Measurements from ENCODE around the gene MXRA8.

Gene MXRA8

DNA sequence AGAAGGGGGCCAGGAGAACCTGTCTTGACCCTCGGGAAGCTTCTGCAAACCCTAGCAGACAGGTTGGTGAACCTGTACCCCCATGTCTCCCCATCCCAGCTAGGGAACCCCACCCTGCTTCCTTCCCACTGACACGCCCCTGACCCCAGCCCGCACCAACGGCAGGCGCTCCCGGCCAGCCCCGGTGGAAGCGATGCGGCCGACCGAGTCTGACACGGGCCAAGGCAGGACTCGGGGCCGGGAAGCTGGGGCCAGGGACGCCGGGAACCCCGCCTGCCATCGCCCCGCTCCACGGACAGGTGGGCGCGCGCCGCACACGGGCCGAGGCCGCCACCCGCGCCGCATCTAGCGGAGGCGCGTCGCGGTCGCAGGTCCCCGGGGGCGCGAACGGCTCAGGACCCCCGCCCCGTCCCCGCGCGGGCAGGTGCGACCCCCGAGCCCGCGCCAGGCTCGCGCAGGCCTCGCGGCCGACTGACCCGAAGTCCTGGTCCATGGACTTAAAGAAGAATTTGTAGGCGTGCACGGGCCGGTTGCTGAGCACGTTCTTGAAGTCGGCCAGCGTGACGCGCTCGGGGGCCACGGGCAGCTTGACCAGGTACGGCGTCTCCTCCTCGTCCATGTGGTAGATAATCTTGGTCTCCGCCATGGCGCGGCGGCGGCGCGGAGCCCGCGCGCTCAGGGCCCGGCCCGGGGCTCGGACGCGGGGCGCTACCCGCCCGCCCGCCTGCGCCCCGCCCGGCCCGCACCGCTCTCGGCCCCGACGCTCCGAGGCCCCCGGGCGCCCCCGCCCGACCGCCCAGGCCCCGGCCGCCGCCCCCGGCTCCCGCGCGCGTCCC, 9.7 kb downstream of the MXRA8 start:
- no peak for DNase-seq

DNA sequence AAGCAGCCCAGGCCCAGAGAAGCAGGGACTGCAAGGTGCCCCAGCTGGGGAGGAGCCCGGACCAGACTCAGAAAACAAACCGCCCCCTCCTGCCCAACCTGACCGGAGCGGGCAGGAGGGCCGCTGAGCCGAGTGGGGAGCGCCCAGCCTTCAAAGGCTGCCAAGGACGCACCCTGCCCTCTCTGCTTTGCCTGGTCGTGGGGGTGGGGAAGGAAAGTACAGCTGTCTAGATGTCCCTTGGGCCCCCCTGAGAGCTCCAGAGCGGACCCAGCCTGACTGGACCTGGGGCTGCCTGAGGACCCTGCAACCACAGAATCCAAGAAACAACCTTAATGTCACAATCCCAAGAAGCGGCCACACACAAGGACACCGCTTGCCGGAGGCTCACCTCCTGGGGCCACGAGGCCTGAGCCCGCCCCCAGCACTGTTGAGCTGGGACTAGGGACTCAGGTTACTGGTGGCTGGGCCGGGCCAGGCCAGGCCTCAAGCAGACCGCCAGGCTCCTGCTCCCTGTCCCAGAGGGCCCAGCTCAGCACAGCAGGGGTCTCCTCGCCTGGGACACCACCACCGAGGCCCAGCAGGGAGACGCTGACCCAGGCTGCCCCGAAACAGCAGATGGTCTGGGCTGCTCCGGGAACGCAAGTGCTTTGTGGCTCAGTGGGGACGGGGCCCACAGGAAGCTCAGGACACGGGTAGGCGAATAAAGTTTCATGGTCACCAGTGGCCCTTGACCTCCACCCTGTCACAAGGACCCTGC, 10.5 kb downstream of the MXRA8 start:
- no peak for DNase-seq

DNA sequence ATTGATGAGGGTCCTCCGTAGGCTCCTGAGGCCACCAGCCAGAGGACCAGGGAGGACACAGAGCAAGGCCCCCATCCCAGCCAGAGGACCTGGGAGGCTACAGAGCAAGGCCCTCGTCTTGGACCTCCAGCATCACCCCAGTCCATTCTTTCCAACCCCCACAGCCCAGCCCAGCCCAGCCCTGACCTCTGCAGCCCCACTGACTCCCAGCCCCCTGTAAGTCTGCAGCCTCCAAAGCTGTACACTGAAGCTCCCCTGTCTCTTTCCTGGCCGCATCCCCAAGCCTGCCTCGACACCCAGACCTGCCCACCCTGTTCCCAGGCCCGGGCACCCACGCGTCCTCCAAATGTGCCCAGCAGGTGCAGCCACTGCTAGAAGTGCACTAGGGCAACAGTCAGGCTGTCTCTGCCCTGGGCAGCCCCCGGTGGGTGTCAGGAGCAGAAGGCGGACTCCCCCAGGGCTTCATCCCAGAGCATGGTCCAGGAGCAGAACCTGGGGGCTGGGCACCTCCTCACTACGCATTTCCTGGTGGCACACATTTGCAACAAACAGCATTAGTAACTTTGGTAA, 11.2 kb downstream of the MXRA8 start:
- no peak for DNase-seq

DNA sequence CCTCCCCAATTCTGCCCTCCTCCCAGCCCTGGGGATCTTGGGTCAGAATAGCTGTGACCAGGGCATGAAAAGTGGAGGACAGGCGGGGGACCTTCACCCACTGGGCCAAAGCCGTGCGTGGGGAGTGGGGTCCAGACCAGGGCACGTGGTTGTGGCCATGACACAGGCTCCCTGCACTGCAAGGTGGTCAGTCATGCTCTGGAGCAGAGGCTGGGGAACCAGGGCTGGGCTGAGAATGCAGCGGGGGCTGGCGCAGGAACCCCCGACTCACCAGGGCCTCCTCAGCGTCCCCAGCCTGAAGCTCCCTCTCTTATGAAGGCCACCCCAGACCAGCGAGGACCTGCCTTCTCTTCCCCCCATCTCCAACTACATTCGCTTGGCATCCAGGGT, 11.9 kb downstream of the MXRA8 start:
- DNase-seq = no peak

GRCh38 chr1:1345860-1346500, 12.4 kb downstream of the MXRA8 start:
- DNase-seq = no peak

- no peak for DNase-seq
Measured at GRCh38 chr1:1345384-1345783, 13.0 kb downstream of the MXRA8 start.

GRCh38 chr1:1344655-1345361, 13.5 kb downstream of the MXRA8 start:
- DNase-seq = no peak

DNA sequence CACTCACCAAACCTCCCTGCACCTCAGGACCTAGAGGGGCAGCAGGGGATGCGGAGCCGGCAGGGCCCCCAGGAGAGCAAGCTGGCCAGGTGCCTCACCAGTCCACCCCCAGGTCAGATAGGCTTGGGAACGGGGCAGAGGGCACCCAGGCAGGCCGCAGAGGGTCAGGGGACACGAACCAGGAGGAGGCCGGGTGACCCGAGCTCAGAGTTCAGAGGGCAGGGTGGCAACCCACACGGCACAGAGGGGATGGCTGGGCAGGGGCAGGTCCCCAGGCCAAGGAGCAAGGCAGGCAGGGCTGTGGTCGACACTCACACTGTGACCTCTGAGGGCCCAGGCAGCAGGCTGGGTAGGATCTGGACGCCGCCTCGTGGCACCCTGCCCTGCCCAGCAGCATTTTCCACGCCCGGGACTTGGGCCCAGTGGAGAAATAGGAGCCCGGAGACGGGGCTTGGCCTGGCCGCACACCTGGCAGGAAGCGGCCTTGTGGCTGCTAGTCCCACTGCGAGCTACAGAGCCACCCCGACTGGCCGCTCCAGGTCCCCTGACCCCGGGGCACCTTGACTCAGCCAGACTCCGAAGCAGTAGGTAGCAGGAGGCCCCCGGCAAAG, 14.4 kb downstream of the MXRA8 start:
- no peak for DNase-seq

GRCh38 chr1:1342584-1343115, 15.7 kb downstream of the MXRA8 start:
- no peak for DNase-seq

- DNase-seq = no peak
Measured at GRCh38 chr1:1342061-1342562, 16.2 kb downstream of the MXRA8 start.

GRCh38 chr1:1341549-1342021, 16.8 kb downstream of the MXRA8 start:
- no peak for DNase-seq

GRCh38 chr1:1340791-1341548, 17.4 kb downstream of the MXRA8 start:
- DNase-seq = no peak

DNA sequence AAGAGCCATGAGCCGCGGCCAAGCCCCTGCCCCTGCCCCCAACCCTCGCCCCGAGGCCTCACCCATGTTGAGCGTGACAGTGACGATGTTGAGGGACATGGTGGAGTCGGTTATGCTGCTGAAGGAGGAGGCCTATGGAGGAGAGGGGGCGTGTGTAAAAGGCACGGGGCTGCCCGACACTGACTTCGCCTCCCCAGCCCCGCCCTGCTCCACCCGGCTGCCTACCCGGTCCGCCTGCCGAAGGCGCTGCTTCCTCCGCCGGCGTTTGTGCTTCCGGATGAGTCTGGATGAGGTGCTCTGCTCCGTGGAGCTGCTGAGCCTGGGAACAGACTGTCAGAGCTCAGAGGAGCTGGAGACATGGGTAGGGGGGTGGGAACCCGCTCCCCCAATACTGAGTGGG, 18.2 kb downstream of the MXRA8 start:
- no peak for DNase-seq

- no peak for DNase-seq
Measured at GRCh38 chr1:1338278-1338677, 20.1 kb downstream of the MXRA8 start.

DNA sequence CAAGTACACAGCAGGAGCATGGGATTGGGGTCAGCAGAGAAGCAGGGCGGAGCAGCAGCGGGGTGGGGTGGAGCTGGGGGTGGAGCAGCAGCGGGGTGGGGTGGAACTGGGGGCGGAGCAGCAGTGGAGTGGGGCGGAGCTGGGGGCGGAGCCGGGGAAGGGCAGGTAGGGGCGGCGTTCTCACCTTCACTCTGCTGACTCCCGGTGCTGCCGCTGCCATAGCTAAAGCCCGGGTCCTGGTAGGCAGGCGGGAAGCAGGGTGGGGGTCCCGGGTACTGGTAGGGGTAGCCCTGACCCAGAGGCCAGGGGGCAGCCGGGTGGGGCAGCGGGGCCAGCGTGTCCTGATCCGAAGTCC, 20.6 kb downstream of the MXRA8 start:
- no peak for DNase-seq

DNA sequence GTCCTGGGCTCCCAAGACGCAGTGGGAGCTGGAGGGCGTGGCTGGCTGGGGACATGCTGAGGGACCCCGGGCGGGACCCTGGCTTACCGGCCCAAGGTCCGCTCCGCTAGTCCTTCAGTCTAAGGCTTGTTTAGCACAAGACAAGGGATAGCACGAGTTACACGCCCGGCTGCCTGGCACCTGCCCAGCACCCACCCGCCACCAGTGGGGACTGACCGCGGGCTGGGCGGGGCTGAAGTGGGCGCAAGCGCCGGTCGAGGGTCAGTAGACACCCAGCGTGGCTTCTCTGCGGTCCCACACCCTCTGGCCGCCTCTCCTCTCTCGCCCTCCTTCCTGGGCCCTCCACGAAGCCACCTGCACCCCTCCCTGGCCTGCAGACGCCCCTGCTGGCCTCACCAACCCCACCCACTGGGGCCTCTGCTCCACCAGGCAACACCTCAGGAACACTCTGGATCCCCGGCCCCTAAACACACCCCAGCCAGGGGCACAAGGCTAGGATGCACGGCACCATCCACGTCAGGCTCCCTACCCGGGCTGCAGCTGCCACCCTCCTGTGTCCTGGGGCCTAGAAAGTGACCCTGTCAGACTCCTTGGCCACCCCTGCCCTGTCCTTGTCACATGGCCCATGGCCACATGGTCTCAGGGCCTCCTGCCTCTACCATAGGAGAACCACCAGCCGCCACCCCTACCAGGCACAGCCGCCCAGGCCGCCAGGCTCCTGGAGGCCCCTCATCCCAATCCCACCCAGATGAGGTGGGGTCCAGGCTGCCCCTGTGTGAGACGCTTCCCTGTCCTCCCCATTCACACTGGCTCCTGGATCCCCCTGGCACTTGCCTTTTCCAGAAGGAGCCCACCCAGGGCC, 21.2 kb downstream of the MXRA8 start:
- no peak for DNase-seq

DNA sequence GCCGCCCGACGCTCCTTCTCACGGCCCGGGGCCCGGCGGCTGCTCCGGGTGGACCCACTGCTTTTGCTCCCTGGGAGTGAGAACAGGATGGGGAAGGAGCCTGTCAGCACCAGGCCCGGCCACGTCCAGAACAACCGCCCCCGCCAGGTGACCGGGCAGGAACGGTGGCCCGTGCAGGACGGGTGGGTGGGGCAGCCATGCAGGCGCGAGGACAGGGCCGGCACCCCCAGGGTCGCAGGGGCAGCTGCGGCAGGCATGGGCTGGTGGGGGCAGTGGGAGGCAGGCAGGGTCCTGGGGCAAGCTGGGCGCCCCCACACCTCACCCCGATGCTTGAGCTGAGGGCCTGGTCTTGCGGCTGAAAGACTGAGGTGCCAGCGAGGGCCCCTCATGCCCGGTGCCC, 21.9 kb downstream of the MXRA8 start:
- no peak for DNase-seq

DNA sequence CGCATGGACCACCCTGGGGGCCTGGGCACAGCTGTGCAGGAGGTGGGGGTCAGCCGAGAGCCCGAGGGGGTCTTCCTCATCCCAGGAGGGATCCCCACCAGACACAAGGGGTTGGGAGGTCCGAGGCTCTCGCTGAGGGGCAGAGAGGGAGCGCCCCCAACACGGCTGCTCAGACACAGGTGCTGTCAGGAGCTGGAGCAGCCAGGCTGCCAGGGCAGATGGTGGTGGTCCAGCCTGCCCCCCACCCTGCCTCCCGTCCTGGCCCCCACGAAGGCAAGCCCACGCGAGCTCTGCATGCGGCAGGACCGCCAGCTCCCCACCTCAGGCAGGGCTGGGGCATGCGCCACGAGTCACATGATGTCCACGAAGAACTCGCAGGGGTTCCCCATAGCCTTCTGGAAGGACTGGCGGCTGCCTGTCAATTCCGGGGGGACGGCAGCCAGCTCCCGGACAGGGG, 22.5 kb downstream of the MXRA8 start:
- no peak for DNase-seq

GRCh38 chr1:1335283-1335682, 23.1 kb downstream of the MXRA8 start:
- DNase-seq = no peak

GRCh38 chr1:1334835-1335234, 23.5 kb downstream of the MXRA8 start:
- DNase-seq = no peak

Data from NCI-H2081 treated with DMSO at 0.1 percent for 48 hours (cell line).